Muscle layer of colon (tissue), 2 donors: Measurements from ENCODE around the gene INO80D.

Experiments used
- H3K27ac ChIP-seq: one replicate; pipeline ENCODE4 v1.7.0; 2013; ENCODE audit warnings: low read depth, mild to moderate bottlenecking, low read length, moderate library complexity
- H3K27me3 ChIP-seq, 2 donors: one replicate each; pipeline ENCODE4 v1.7.0; 2013; ENCODE audit warnings: low read length in 2 of 2, mild to moderate bottlenecking in 2 of 2; ENCODE audit not compliant: insufficient read depth in 2 of 2, control insufficient read depth in 1 of 2
- H3K36me3 ChIP-seq: one replicate; pipeline ENCODE4 v1.7.0; 2013; ENCODE audit warnings: mild to moderate bottlenecking, low read length; ENCODE audit not compliant: insufficient read depth
- H3K4me1 ChIP-seq: one replicate; pipeline ENCODE4 v1.7.0; 2013; ENCODE audit warnings: mild to moderate bottlenecking, low read length; ENCODE audit not compliant: insufficient read depth
- H3K4me3 ChIP-seq, 2 donors: one replicate each; pipeline ENCODE4 v1.7.0; 2013; ENCODE audit warnings: low read length in 2 of 2, low read depth in 1 of 2, mild to moderate bottlenecking in 1 of 2, moderate library complexity in 1 of 2
- H3K9ac ChIP-seq: one replicate; pipeline ENCODE4 v1.7.0; 2013; ENCODE audit warnings: low read length
- H3K9me3 ChIP-seq: one replicate; pipeline ENCODE4 v1.7.0; 2013; ENCODE audit warnings: mild to moderate bottlenecking, low read length
- donor health status: abdominal sarcoma.
- donor health status: Adenocarcinoma of cecum.

Gene INO80D

DNA sequence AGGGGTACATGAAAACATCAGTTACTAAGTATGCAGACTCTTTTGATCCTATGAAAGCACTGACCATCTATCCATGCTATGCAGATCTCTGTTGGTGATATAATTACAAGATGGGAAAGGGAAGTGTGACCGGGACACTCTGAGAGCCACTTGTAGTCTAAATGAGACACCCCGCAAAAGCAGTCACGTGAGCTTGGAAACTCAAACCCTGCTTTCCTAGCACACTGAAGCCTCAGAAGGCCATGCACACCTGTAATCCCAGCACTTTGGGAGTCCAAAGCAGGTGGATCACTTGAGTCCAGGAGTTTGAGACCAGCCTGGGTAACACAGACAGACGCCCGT is 137.5 kb downstream of the INO80D start:
- Histone ChIP-seq H3K27me3 (no peaks in the 10 kb centered on the region), H3K9ac (no peak overlapping the region), H3K4me3 (no peak overlapping the region), H3K36me3 (no peaks in the 10 kb centered on the region), H3K9me3 (no peaks in the 10 kb centered on the region), H3K27ac (no peak overlapping the region), H3K4me1 (peaks cover 3% of the 10 kb centered on the region)

DNA sequence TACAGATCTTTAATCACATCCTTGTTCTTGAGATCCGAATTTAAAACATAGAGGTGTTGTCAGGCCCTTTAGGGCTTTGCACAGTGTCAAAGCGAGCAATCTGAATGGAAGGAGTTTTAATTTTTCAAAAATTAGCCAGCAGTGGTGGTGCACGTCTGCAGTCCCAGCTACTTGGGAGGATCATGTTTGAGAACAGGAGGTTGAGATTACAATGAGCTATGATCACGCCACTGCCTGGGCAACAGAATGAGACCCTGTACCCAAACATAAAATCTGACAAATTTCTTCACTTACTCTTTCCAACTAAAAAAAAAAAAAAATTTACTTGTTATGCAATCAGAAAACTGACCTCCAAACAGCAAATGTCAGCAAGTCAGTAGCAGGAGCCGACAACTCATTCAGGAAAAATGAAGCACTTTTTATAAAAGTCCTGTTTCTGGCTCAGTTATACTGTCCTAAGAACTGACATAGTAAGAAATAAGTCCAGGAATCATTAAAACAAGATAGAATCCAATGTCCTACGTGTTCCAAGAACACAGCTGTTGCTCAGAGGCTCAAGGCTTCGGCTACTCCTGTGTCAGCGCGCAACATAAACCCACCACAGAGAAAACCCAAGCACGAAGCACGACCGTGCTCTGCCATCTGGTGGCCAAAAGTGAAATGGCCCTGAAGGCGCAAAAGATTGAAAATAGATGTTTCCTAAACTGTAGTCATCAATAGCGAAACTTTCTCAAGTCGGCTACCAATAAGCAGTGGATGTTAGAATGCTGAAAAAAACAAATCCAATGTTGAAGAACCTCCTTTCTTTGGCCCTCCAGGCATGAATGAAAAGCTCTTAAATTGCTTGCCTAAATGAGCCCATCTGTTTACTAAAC is 138.1 kb downstream of the INO80D start:
- Histone ChIP-seq H3K9ac (no peak overlapping the region), H3K4me3 (no peak overlapping the region), H3K4me1 (peaks cover 3% of the 10 kb centered on the region), H3K9me3 (no peaks in the 10 kb centered on the region), H3K27ac (peak overlapping the region; percentile 14), H3K36me3 (no peaks in the 10 kb centered on the region), H3K27me3 (no peaks in the 10 kb centered on the region)

DNA sequence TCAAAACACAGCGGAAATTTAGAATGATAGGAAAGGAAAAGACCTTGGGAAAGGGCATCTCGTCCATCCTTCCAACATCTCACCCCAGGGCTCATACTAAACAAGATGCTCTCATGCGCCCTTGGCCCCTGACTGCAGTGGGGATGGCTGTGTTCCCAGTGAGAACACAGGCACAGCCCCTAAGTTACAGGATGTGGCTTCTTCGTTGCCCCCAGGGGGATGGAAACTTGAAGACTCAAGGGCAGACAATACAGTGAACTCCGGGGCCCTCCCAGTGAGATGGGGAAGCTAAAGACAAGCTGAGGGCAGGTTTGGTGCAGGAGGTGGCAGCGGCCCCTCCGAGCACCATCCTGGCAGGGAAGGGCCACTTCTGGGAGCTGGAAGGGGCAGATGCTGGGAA is 139.7 kb downstream of the INO80D start:
- H3K36me3 ChIP-seq, result no peaks in the 10 kb centered on the region
- no peaks in the 10 kb centered on the region for H3K9me3 ChIP-seq
- peaks cover 3% of the 10 kb centered on the region for H3K4me1 ChIP-seq
- no peak overlapping the region for H3K27ac ChIP-seq
- H3K4me3 ChIP-seq, result no peak overlapping the region
- no peaks in the 10 kb centered on the region for H3K27me3 ChIP-seq
- H3K9ac ChIP-seq, result no peak overlapping the region
